ENCODE data around the gene KIAA1217. TPM values are rescaled to one million over a fixed set of nuclear protein-coding genes. Genes with fewer than 3 reads are reported as not detected.

Gene KIAA1217
- total and polyA plus RNA-seq, 2 donors from 2014 or later: 10.4 to 63.8 TPM

DNA sequence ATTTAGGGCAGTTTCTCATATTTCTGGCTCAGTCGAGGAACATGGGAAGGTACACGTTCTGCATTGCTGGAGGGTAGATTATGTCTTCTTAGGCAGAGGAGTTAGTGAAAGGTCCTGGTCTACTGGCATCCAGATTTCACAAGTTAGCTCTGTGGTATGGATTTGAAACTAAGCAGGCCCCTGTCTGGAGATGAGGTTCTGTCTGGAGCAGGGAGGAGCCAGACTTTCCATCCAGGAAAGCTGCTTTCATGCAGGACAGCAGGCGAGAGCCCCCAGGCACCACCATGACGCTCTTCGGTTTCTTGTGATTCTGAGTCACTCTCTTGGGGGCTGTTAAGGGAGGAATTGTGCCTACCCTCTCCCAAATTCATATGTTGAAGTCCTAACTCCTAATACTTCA lies 184.3 kb downstream of the KIAA1217 start:
- TF ChIP-seq, protein P1, sequence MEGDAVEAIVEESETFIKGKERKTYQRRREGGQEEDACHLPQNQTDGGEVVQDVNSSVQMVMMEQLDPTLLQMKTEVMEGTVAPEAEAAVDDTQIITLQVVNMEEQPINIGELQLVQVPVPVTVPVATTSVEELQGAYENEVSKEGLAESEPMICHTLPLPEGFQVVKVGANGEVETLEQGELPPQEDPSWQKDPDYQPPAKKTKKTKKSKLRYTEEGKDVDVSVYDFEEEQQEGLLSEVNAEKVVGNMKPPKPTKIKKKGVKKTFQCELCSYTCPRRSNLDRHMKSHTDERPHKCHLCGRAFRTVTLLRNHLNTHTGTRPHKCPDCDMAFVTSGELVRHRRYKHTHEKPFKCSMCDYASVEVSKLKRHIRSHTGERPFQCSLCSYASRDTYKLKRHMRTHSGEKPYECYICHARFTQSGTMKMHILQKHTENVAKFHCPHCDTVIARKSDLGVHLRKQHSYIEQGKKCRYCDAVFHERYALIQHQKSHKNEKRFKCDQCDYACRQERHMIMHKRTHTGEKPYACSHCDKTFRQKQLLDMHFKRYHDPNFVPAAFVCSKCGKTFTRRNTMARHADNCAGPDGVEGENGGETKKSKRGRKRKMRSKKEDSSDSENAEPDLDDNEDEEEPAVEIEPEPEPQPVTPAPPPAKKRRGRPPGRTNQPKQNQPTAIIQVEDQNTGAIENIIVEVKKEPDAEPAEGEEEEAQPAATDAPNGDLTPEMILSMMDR (IDR thresholded peaks at IDR 0.05; ENCODE audit: borderline replicate concordance, extremely low read depth, insufficient read depth): no peak
- Histone ChIP-seq H3K36me3 (ENCODE audit: control insufficient read depth in 2 of 3, insufficient read depth in 3 of 3, low read length in 3 of 3) (no peaks in the 10 kb centered on the region), H3K27me3 (ENCODE audit: control insufficient read depth, insufficient read depth, low read length) (no peaks in the 10 kb centered on the region), H3K4me1 (ENCODE audit: control insufficient read depth in 2 of 3, insufficient read depth in 2 of 3, low read depth in 1 of 3, low read length in 3 of 3) (no peaks in the 10 kb centered on the region), H3K4me3 (ENCODE audit: low read length in 3 of 3) (no peak overlapping the region), H3K27ac (ENCODE audit: low read depth in 2 of 2, low read length in 2 of 2) (no peak overlapping the region), H3K9me3 (ENCODE audit: control insufficient read depth in 2 of 3, insufficient read depth in 1 of 3, low read length in 3 of 3) (no peaks in the 10 kb centered on the region), H3K9ac (ENCODE audit: low read length in 3 of 3) (no peak overlapping the region)
- intact Hi-C loops (cut with DNase I): no loop called here
- DNase-seq (no peak), FAIRE-seq (no peak)

DNA sequence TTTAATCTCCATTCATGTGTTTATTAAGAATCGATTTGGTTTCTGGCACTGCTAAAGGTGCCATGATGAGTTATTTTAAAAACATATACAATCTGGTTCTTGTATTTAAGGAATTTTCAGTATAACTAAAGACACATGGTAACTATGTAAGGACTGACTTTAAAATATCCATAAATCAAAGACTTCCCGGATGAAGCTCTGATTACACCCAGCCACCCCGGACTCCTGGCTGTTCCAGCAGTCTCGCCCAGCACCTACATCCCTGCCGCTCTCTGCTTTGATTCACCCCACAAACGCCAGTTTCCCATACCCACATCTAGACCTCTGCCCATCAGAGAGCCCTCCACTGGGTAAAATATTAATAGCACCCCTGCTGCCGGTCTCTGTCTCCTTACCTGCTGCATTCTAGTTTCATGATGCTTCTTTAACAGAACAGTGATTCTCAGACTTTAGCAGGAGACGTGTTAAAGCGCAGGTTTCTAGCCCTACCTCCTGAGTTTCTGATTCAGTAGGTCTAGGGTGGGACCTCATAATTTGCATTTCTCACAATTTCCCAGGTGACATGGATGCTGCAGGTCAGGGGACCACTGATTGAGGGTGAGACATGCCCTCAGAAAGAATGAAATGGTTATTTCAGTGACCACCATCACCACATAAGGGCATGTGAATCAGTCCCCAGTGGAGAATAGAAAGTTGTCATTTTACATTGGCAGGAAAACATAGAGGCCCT lies 185.7 kb downstream of the KIAA1217 start:
- TF ChIP-seq, protein P1 (IDR thresholded peaks at IDR 0.05; ENCODE audit: borderline replicate concordance, extremely low read depth, insufficient read depth): no peak
- FAIRE-seq (no peak), DNase-seq (no peak)
- no peak overlapping the region for H3K4me3 ChIP-seq (ENCODE audit: low read length in 3 of 3)
- no peaks in the 10 kb centered on the region for H3K27me3 ChIP-seq (ENCODE audit: control insufficient read depth, insufficient read depth, low read length)
- H3K9ac ChIP-seq (ENCODE audit: low read length in 3 of 3): no peak overlapping the region
- no peak overlapping the region for H3K27ac ChIP-seq (ENCODE audit: low read depth in 2 of 2, low read length in 2 of 2)
- H3K36me3 ChIP-seq (ENCODE audit: control insufficient read depth in 2 of 3, insufficient read depth in 3 of 3, low read length in 3 of 3): no peaks in the 10 kb centered on the region
- no peaks in the 10 kb centered on the region for H3K9me3 ChIP-seq (ENCODE audit: control insufficient read depth in 2 of 3, insufficient read depth in 1 of 3, low read length in 3 of 3)
- H3K4me1 ChIP-seq (ENCODE audit: control insufficient read depth in 2 of 3, insufficient read depth in 2 of 3, low read depth in 1 of 3, low read length in 3 of 3): no peaks in the 10 kb centered on the region
- intact Hi-C loops (cut with DNase I): no loop called here

DNA sequence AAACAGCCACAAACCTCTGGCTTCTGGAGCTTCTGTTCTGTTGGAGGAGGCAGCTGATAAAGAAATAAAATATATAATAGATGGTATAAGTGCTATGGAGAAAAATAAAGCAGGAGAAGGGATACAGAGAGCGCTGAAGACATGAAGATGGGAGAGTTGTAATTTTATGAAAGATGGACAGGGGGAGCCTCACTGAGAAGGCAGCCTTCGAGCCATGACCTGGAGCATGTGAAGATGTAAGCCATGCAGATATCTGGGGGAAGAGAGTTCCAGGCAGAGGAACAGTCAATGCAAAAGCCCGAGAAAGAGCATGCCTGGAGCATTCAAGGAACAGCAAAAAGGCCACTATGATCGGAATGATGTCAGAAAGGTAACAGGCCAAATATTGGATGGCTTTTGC lies 187.5 kb downstream of the KIAA1217 start:
- H3K36me3 ChIP-seq (ENCODE audit: control insufficient read depth in 2 of 3, insufficient read depth in 3 of 3, low read length in 3 of 3): no peaks in the 10 kb centered on the region
- H3K9ac ChIP-seq (ENCODE audit: low read length in 3 of 3): no peak overlapping the region
- TF ChIP-seq, protein P1 (IDR thresholded peaks at IDR 0.05; ENCODE audit: borderline replicate concordance, extremely low read depth, insufficient read depth): peak; percentile 26
- intact Hi-C loops (cut with DNase I): no loop called here
- no peak for DNase-seq
- no peaks in the 10 kb centered on the region for H3K4me1 ChIP-seq (ENCODE audit: control insufficient read depth in 2 of 3, insufficient read depth in 2 of 3, low read depth in 1 of 3, low read length in 3 of 3)
- H3K9me3 ChIP-seq (ENCODE audit: control insufficient read depth in 2 of 3, insufficient read depth in 1 of 3, low read length in 3 of 3): no peaks in the 10 kb centered on the region
- H3K27me3 ChIP-seq (ENCODE audit: control insufficient read depth, insufficient read depth, low read length): no peaks in the 10 kb centered on the region
- H3K27ac ChIP-seq (ENCODE audit: low read depth in 2 of 2, low read length in 2 of 2): no peak overlapping the region
- H3K4me3 ChIP-seq (ENCODE audit: low read length in 3 of 3): no peak overlapping the region
- FAIRE-seq: no peak

DNA sequence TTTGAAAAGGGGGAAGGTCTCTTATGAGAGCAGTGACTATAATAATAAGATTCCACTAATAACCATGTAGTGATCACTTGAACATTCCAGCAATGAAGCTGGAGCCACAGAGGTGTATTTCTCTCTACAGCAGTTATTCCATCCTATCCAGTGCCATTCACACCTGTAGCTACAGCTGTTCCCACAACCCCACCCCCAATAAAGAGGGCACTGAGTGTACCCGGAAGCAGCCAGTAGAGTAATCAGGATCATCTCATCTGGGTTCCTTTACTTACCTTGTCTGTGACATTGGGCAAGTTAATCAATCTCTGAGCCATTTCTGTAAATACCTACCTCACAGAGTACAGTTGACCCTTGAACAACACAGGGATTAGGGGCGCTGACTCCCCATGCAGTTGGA lies 188.7 kb downstream of the KIAA1217 start:
- DNase-seq (no peak), FAIRE-seq (no peak)
- TF ChIP-seq, protein P1 (IDR thresholded peaks at IDR 0.05; ENCODE audit: borderline replicate concordance, extremely low read depth, insufficient read depth): no peak
- H3K27me3 ChIP-seq (ENCODE audit: control insufficient read depth, insufficient read depth, low read length): no peaks in the 10 kb centered on the region
- H3K4me3 ChIP-seq (ENCODE audit: low read length in 3 of 3): no peak overlapping the region
- no peak overlapping the region for H3K9ac ChIP-seq (ENCODE audit: low read length in 3 of 3)
- H3K36me3 ChIP-seq (ENCODE audit: control insufficient read depth in 2 of 3, insufficient read depth in 3 of 3, low read length in 3 of 3): no peaks in the 10 kb centered on the region
- H3K27ac ChIP-seq (ENCODE audit: low read depth in 2 of 2, low read length in 2 of 2): no peak overlapping the region
- H3K4me1 ChIP-seq (ENCODE audit: control insufficient read depth in 2 of 3, insufficient read depth in 2 of 3, low read depth in 1 of 3, low read length in 3 of 3): no peaks in the 10 kb centered on the region
- intact Hi-C loops (cut with DNase I): no loop called here
- H3K9me3 ChIP-seq (ENCODE audit: control insufficient read depth in 2 of 3, insufficient read depth in 1 of 3, low read length in 3 of 3): no peaks in the 10 kb centered on the region

Measured in kidney (tissue), 14 donors.